Tibial artery (tissue), 4 donors: ENCODE measurements around the gene RIMS1.
"Not testable (repeated sequence)": the region's sequence is repeated elsewhere in the genome, so short reads cannot be mapped to it uniquely, and the experiment has no call there.

Experiments used
- DNase-seq, 2 donors: peaks; one replicate each; pipeline ENCODE4 v3.0.0-alpha.2; 2019
- H3K27ac ChIP-seq, 2 donors: fragments of 200-600 bp; sonication (generic) in 1 of 2; 1 replicate in 1 of 2; 2 replicates in 1 of 2; pipeline ENCODE4 v1.5.1; 2018 to 2019; ENCODE audit warnings: mild to moderate bottlenecking in 1 of 2
- H3K27me3 ChIP-seq, 2 donors: fragments of 200-600 bp; sonication (generic) in 1 of 2; one replicate each; pipeline versions ENCODE4 v1.5.1 to v1.6.0; 2016 to 2019
- H3K36me3 ChIP-seq, 3 donors: fragments of 200-600 bp; sonication (generic) in 2 of 3; one replicate each; pipeline ENCODE4 v1.5.1; 2016 to 2019; ENCODE audit warnings: mild to moderate bottlenecking in 2 of 3
- H3K4me1 ChIP-seq, 4 donors: fragments of 200-600 bp; sonication (generic) in 2 of 4; 1 replicate in 3 of 4; 2 replicates in 1 of 4; pipeline ENCODE4 v1.5.1; 2016 to 2019
- H3K4me3 ChIP-seq, 2 donors: fragments of 200-600 bp; sonication (generic) in 1 of 2; 1 replicate in 1 of 2; 2 replicates in 1 of 2; pipeline ENCODE4 v1.5.1; 2018 to 2019; ENCODE audit warnings: mild to moderate bottlenecking in 2 of 2
- H3K9me3 ChIP-seq, 3 donors: fragments of 200-600 bp; sonication (generic) in 1 of 3; one replicate each; pipeline ENCODE4 v1.5.1; 2016 to 2019
- CTCF ChIP-seq, 2 experiments: fragments of 200-600 bp in 1 of 2; fragments of 450-650 bp in 1 of 2; IDR thresholded peaks; one replicate each; pipeline ENCODE4 v1.5.1; 2017 to 2019; ENCODE audit warnings: antibody characterized with exemption in 2 of 2, mild to moderate bottlenecking in 1 of 2, moderate library complexity in 1 of 2
- intact Hi-C: fragments of 100-400 bp; cut with DNase I; formaldehyde crosslinking; loops from one replicate; pipeline ENCODE4 v1.15.0; 2023; ENCODE audit warnings: low total_unique reads

RIMS1 gene

DNA sequence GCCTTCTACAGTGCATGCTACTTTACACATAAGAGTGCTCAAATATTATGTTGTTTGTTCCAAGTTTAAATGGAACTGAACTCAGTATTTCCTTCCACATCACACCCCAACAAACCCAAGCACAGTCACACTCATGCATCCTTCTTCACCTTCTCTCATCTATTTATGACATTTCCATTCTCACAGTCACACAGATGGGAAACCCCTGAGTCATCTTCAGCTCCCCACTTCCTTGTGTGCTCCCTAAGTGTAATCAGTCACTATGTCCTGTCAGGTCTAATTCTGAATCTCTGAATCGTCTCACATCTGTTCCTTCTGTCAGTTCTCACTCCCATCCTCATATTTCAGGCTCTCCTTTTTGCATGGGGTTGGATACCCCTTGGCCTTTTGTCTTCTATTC is 96.0 kb downstream of the RIMS1 start:
- no peaks in the 10 kb centered on the region for H3K4me1 ChIP-seq
- no peak for TF ChIP-seq CTCF (IDR thresholded peaks at IDR 0.05)
- no peak for DNase-seq
- no peaks in the 10 kb centered on the region for H3K27me3 ChIP-seq
- H3K27ac ChIP-seq = no peak overlapping the region
- no peaks in the 10 kb centered on the region for H3K9me3 ChIP-seq
- H3K4me3 ChIP-seq = no peak overlapping the region
- intact Hi-C loops = no loop called here
- H3K36me3 ChIP-seq = no peaks in the 10 kb centered on the region

GRCh38 chr6:71983131-71983530 is 96.8 kb downstream of the RIMS1 start:
- Histone ChIP-seq H3K27ac (no peak overlapping the region), H3K4me3 (no peak overlapping the region), H3K27me3 (no peaks in the 10 kb centered on the region), H3K36me3 (no peaks in the 10 kb centered on the region), H3K4me1 (no peaks in the 10 kb centered on the region), H3K9me3 (no peaks in the 10 kb centered on the region)
- DNase-seq = no peak
- TF ChIP-seq CTCF (IDR thresholded peaks at IDR 0.05) = no peak
- intact Hi-C loops = no loop called here

DNA sequence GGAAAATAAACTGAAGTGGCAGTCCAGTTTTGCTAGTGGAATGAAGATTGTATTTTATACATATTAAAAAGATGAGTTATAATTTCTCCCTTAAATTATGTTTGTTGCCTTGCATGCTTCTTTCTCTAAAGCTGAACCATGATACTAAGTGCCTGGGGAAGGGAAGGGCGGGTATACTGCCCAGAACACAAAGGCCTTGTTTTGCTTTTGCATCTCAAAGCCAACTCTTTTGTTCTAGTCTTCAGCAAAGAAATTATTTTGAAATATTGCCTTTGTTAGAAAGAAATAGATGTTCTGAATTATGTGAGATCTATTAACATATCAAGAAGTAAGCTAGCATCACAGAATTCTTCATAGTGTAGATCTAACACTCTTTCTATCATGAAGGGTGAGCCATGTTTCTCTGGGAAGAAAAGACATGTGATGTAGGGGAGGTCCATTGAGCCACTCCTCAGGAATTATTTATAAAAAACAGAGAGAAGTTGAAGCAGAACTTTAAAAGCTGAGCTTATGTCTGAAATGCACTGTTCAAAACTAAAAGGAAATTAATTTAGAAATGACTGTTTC is 108.4 kb downstream of the RIMS1 start:
- intact Hi-C loops = no loop called here
- no peak for DNase-seq
- H3K36me3 ChIP-seq = no peaks in the 10 kb centered on the region
- TF ChIP-seq CTCF (IDR thresholded peaks at IDR 0.05) = no peak
- H3K27ac ChIP-seq = no peak overlapping the region
- no peak overlapping the region for H3K4me3 ChIP-seq
- no peaks in the 10 kb centered on the region for H3K27me3 ChIP-seq
- no peaks in the 10 kb centered on the region for H3K4me1 ChIP-seq
- no peaks in the 10 kb centered on the region for H3K9me3 ChIP-seq

DNA sequence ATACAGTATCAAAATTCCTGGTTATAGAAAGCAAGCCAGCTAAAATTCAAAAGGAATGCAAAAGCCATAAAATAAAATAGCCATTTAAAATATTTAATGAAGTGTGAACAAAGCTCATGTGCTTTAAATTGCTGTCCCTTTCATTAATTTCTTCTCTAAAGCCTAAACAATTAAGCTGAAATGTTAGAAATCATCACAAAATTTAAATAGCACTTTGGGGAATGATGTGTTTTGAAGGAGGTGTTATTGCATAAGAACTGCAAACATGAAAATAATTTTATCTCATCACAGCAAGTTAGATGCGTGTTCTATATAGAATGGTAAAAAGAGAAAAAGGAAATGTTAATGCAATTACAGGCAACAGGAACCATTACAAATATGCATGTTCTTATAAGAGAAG is 111.0 kb downstream of the RIMS1 start:
- Histone ChIP-seq H3K36me3 (no peaks in the 10 kb centered on the region), H3K27me3 (no peaks in the 10 kb centered on the region), H3K4me3 (no peak overlapping the region), H3K9me3 (no peaks in the 10 kb centered on the region), H3K27ac (no peak overlapping the region), H3K4me1 (no peaks in the 10 kb centered on the region)
- intact Hi-C loops = no loop called here
- DNase-seq = no peak
- no peak for TF ChIP-seq CTCF (IDR thresholded peaks at IDR 0.05)

DNA sequence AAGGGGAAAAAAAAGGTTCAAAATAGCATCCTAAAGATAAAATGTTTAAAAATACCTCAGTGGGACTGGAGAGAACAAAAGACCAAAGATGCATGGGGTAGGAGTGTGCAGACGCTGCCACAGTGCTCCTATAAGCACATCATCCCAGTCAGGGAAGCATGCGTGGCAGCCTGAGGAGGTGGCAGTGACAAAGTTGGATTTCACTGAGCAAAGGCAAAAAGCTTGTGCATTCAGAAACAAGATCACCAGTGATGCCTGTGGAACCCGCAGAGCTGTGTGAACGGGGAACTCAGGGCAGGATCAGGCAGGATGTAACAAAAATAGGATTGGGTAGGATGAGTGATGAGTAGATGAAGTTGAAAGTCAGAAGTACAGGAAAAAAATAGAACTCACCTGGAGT is 116.1 kb downstream of the RIMS1 start:
- peaks cover 0 to 12% (median 9%) of the 10 kb centered on the region in 3 donors for H3K9me3 ChIP-seq
- no peaks in the 10 kb centered on the region for H3K4me1 ChIP-seq
- intact Hi-C loops = no loop called here
- no peak for DNase-seq
- no peak overlapping the region for H3K27ac ChIP-seq
- TF ChIP-seq CTCF (IDR thresholded peaks at IDR 0.05) = no peak
- H3K4me3 ChIP-seq = no peak overlapping the region
- no peaks in the 10 kb centered on the region for H3K27me3 ChIP-seq
- peaks cover 0 to 5% (median 0%) of the 10 kb centered on the region in 3 donors for H3K36me3 ChIP-seq

- DNase-seq, H3K27ac ChIP-seq, H3K4me1 ChIP-seq, intact Hi-C loops, H3K4me3 ChIP-seq, H3K27me3 ChIP-seq, H3K36me3 ChIP-seq: not testable (repeated sequence)
- H3K9me3 ChIP-seq = peaks cover 0 to 12% (median 9%) of the 10 kb centered on the region in 3 donors
Observed at GRCh38 chr6:72006591-72006990, 120.2 kb downstream of the RIMS1 start.
